Stimulated activated CD4-positive, alpha-beta T cell treated with anti-CD3 and anti-CD28 coated beads, Interleukin-2, amount 100 ng/mL, for 48 hours (primary cell): ENCODE data around the gene SYNE3.

ENCODE experiments used
- DNase-seq, 2 donors: peaks; one replicate each; pipeline ENCODE4 v3.0.0-alpha.2; 2020

SYNE3 gene

GRCh38 chr14:95538801-95539509 lies 22.5 kb upstream of the SYNE3 start:
- DNase-seq, result no peak

- no peak for DNase-seq
These were observed 21.0 kb upstream of the SYNE3 start for GRCh38 chr14:95537298-95538089.

GRCh38 chr14:95536671-95537070 lies 20.2 kb upstream of the SYNE3 start:
- DNase-seq, result no peak

- no peak for DNase-seq
These were observed 19.7 kb upstream of the SYNE3 start for GRCh38 chr14:95536036-95536593.

GRCh38 chr14:95535226-95536021 lies 19.0 kb upstream of the SYNE3 start:
- DNase-seq, result no peak

GRCh38 chr14:95534299-95535225 lies 18.1 kb upstream of the SYNE3 start, which contains the start of gene GLRX5:
GLRX5 (plus strand) TSS chr14:95535050; CDS start chr14:95535090, 40 bp downstream.
- DNase-seq, result peak; percentile 92 to 93

GRCh38 chr14:95533822-95534221 lies 17.4 kb upstream of the SYNE3 start:
- no peak for DNase-seq

GRCh38 chr14:95533391-95533821 lies 17.0 kb upstream of the SYNE3 start:
- no peak for DNase-seq

GRCh38 chr14:95531969-95532368 lies 15.5 kb upstream of the SYNE3 start:
- DNase-seq, result no peak

- DNase-seq, result no peak
These were observed 15.0 kb upstream of the SYNE3 start for GRCh38 chr14:95531473-95531872.

GRCh38 chr14:95530473-95531276 lies 14.2 kb upstream of the SYNE3 start:
- no peak for DNase-seq

GRCh38 chr14:95529216-95529615 lies 12.8 kb upstream of the SYNE3 start:
- DNase-seq, result no peak

- DNase-seq, result no peak
These were observed 11.0 kb upstream of the SYNE3 start for GRCh38 chr14:95527387-95528002.

GRCh38 chr14:95526483-95527386 lies 10.3 kb upstream of the SYNE3 start:
- DNase-seq, result no peak

GRCh38 chr14:95525999-95526398 lies 9.5 kb upstream of the SYNE3 start:
- no peak for DNase-seq

- DNase-seq, result no peak
These were observed 8.5 kb upstream of the SYNE3 start for GRCh38 chr14:95524706-95525512.

GRCh38 chr14:95523815-95524448 lies 7.5 kb upstream of the SYNE3 start:
- no peak for DNase-seq
